ENCODE measurements around the gene TUBA3E. TPM values are rescaled to one million over a fixed set of nuclear protein-coding genes. Genes with fewer than 3 reads are reported as not detected.

The TUBA3E gene
- total and polyA plus RNA-seq, 2 of the 13 experiments (the other 11 are each of a cell fraction or from before 2014, with no cell fraction given): not detected

- TF ChIP-seq MYPOP (CRISPR knock-in tag; IDR thresholded peaks at IDR 0.05): peak; percentile 51; the same call in 1 of the 2 replicates
- peak; percentile 63 for TF ChIP-seq ZNF724P (CRISPR knock-in tag; IDR thresholded peaks at IDR 0.05; ENCODE audit: borderline replicate concordance)
- peak; percentile 72; the same call in 1 of the 2 replicates for TF ChIP-seq ZNF451 (CRISPR knock-in tag; IDR thresholded peaks at IDR 0.05)
- peak; percentile 55; the same call in 1 of the 2 replicates for TF ChIP-seq ZNF639 (CRISPR knock-in tag; conservative IDR thresholded peaks at IDR 0.05)
- TF ChIP-seq ZSCAN21 (CRISPR knock-in tag; IDR thresholded peaks at IDR 0.05; ENCODE audit: borderline replicate concordance): peak; percentile 57; the same call in 1 of the 2 replicates
- TF ChIP-seq ZHX1 (CRISPR knock-in tag; IDR thresholded peaks at IDR 0.05; ENCODE audit: low read depth): peak; percentile 41; the same call in 1 of the 2 replicates
- peak; percentile 66; the same call in 1 of the 3 replicates for TF ChIP-seq MXI1 (IDR thresholded peaks at IDR 0.05; ENCODE audit: borderline replicate concordance, low read depth, low read length)
- peak; percentile 64; the same call in 1 of the 2 replicates for TF ChIP-seq SMYD3 (CRISPR knock-in tag; IDR thresholded peaks at IDR 0.05)
- TF ChIP-seq FOXO1 (CRISPR knock-in tag; IDR thresholded peaks at IDR 0.05): peak; percentile 45
- peak; percentile 52; the same call in 1 of the 2 replicates for TF ChIP-seq CENPT (CRISPR knock-in tag; IDR thresholded peaks at IDR 0.05; ENCODE audit: low read depth)
- peak; percentile 31; the same call in 1 of the 2 replicates for TF ChIP-seq ATF7-NPFF (CRISPR knock-in tag; IDR thresholded peaks at IDR 0.05; ENCODE audit: low read depth)
- TF ChIP-seq HINFP (CRISPR knock-in tag; IDR thresholded peaks at IDR 0.05; ENCODE audit: low read depth): peak; percentile 70; the same call in 1 of the 2 replicates
- TF ChIP-seq, protein P1, sequence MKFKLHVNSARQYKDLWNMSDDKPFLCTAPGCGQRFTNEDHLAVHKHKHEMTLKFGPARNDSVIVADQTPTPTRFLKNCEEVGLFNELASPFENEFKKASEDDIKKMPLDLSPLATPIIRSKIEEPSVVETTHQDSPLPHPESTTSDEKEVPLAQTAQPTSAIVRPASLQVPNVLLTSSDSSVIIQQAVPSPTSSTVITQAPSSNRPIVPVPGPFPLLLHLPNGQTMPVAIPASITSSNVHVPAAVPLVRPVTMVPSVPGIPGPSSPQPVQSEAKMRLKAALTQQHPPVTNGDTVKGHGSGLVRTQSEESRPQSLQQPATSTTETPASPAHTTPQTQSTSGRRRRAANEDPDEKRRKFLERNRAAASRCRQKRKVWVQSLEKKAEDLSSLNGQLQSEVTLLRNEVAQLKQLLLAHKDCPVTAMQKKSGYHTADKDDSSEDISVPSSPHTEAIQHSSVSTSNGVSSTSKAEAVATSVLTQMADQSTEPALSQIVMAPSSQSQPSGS (CRISPR knock-in tag; IDR thresholded peaks at IDR 0.05): peak; percentile 65; the same call in 1 of the 2 replicates
- TF ChIP-seq HNRNPLL (IDR thresholded peaks at IDR 0.05; ENCODE audit: low read depth, low read length, poor library complexity, severe bottlenecking): peak; percentile 56
- peak; percentile 99 for TF ChIP-seq ZKSCAN8 (CRISPR knock-in tag; IDR thresholded peaks at IDR 0.05; ENCODE audit: borderline replicate concordance)
- TF ChIP-seq SKI (IDR thresholded peaks at IDR 0.05; ENCODE audit: partially characterized antibody): peak; percentile 46
- 0 out of 2 replicates have a peak, but pooled peaks have one; percentile 25 for TF ChIP-seq NR2C2 (CRISPR knock-in tag; IDR thresholded peaks at IDR 0.05; ENCODE audit: borderline replicate concordance)
- peak; percentile 70 for TF ChIP-seq RFXANK (CRISPR knock-in tag; IDR thresholded peaks at IDR 0.05)
- peak; percentile 58 for TF ChIP-seq SAP130 (CRISPR knock-in tag; IDR thresholded peaks at IDR 0.05; ENCODE audit: low read depth)
- peak; percentile 13; the same call in 1 of the 2 replicates for TF ChIP-seq SRF (IDR thresholded peaks at IDR 0.05; ENCODE audit: low read depth, low read length)
Measured at GRCh38 chr2:130181880-130182682, 16.2 kb downstream of the TUBA3E start, which contains the start of gene MZT2B (continued).

Measured in HepG2 (cell line).